HS-27A (cell line): Measurements from ENCODE around the gene RAB1A.
"Not testable (repeated sequence)": the region's sequence is repeated elsewhere in the genome, so short reads cannot be mapped to it uniquely, and the experiment has no call there.

Experiments used
- DNase-seq: peaks from one replicate; pipeline ENCODE4 v3.0.0-alpha.2; 2012; ENCODE audit warnings: low read depth, missing footprints

The RAB1A gene

DNA sequence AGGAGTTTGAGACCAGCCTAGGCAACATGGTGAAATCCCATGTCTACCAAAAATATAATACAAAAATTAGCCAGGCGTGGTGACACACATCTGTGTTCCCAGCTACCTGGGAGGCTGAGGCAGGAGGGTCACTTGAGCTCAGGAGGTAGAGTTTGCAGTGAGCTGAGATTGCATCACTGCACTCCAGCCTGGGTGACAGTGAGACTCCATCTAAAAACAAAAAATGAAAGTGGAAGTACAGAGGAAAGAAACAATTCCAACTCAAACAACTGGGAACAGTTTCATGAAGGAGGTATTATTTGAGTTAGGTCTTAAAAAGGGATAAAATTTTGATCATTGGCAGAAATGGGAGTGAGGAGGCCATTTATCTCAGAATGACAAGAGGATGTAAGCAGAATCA lies 6.3 kb upstream of the RAB1A start:
- DNase-seq = no peak

DNA sequence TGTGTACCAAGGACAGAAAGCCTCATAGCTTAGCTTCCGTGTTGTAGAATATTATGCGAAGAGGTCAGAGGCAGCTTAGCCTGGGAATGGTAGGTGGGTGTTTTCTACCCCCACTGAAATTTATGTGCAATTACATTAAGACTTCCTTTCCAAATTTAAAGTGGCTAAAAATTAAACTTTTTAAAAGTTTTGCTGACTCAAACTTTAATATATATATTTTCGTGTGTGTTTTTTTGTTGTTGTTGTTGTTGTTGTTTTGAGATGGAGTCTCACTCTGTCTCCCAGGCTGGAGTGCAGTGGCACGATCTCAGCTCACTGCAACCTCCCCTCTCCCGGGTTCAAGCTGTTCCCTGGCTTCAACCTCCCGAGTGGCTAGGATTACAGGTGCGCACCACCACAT lies 4.3 kb upstream of the RAB1A start:
- no peak for DNase-seq

DNA sequence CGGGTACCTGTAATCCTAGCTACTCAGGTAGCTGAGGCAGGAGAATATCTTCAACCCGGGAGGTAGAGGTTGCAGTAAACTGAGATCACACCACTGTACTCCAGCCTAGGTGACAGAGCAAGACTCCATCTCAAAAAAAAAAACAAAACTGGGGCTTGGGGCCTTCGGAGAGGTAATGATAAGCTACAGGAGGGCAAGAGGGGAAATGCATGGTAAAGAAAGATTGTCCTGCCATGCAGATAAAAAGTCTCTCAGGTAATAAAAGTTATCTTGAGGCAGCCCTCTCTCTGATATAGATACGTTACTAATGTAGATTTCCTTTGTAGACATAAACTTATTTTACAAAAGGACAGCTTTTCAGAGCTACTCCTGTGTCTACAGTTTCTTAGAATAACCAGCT lies 3.7 kb upstream of the RAB1A start:
- DNase-seq = no peak

DNA sequence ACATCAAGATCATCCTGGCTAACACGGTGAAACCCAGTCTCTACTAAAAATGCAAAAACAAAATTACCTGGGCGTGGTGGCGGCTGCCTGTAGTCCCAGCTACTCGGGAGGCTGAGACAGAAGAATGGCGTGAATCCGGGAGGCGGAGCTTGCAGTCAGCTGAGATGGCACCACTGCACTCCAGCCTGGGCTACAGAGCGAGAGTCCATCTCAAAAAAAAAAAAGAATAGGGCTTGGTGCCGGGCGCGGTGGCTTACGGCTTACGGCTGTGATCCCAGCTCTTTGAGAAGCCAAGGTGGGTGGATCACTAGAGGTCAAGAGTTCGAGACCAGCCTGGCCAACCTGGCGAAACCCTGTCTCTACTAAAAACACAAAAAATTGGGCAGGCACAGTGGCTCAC lies 3.0 kb upstream of the RAB1A start:
- DNase-seq = not testable (repeated sequence)

DNA sequence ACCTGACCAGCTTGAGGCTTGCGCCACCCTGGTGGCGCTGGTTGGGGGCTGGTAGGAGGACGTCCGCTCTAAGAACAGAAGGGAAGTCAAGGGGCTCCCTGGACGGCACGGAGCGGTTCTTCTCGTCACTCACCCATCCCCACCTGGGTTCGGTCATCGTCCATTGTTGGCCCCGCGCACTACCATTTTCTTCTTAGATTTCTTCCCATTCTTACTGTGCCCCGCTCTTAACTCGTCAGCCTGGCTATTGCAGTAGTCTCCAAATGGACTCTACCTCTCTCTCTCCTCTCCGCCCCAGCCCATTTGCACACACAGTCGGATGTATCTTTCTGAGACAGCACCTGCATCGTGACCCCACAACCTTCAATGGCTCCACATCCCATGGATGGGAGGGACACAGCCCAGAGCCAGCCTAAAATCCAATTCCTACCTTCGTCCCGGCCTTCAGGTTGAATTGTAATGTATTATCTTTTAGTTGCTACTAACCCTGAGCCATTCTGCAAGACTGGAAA lies 814 bp upstream of the RAB1A start:
- no peak for DNase-seq

DNA sequence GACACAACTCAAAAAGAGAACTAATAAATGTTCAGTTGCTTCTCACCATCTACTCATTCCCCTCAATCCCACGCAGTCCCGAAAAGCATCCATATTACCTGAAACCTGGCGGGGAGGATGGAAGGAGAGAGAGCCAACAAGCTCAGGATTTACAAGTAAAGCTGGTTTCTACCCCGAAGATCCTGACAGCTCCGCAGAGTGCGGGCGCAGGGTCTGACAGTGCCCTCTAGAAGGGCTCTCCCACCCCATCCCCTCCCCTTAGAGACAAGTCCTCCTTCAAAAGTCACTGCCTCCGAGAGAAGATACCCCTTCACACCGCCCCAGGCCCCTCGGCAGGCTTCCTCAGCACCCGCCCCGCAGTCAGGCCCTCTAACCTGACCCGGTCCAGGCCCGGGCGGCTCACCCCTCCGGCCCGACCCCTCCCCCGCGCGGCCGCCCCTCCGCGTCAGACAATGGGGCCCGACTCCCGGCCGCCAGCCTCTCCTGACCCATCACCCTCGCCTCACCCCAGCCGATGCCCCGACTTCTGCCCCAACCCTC lies 550 bp downstream of the RAB1A start:
- no peak for DNase-seq

DNA sequence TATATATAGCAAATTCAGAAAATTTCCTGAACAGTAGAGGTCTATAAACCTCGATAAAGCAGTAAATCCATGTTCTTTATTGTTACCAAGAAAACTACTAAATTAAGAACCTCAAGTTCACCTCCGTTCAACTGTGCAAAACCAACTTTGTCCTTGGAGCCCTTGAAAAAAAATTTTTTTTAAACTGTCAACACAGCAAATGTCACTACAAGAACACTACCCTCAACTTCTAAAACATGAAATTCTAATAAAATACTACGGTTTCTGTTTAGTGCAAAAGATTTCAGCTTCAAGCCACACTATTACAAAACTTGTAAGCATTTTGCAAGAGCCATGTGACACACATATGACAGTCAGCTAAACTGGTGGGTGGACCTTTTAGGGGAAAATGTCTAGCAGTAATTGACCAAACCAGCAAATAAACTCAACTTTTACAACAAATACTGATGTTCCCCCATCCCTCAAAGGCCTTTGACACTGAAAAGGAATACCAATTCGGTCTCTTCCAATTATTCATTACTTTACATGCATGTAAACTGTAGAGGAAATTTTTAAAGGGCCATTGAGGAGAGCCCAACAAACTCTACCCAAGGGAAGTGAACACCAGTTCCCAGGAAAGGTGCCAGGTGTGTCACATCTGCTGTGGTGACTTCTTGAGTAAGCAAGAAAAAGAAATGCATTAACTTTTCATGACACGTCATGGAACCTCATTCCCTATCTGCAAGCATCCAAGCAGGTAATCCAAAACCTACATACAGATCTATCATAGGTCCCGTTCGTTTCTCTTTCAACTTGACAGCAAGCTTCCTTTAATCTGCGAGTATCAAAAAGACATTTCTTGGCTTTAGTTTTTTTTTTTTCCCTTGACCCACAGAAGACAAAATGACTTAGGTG lies 1.4 kb downstream of the RAB1A start:
- no peak for DNase-seq

DNA sequence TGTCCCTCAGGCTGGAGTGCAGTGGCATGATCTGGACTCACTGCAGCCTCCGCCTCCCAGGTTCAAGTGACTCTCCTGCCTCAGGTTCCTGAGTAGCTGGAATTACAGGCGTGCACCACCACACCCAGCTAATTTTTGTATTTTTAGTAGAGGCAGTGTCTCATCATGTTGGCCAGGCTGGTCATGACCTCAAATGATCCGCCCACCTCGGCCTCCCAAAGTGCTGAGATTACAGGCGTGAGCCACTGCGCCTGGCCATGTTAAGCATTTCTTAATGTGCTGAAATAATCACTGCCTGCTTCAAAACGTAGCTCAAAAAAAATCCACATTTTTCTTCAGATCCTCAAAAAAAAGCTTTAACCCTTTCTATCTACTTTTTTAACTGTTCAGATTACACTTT lies 4.4 kb downstream of the RAB1A start:
- not testable (repeated sequence) for DNase-seq

DNA sequence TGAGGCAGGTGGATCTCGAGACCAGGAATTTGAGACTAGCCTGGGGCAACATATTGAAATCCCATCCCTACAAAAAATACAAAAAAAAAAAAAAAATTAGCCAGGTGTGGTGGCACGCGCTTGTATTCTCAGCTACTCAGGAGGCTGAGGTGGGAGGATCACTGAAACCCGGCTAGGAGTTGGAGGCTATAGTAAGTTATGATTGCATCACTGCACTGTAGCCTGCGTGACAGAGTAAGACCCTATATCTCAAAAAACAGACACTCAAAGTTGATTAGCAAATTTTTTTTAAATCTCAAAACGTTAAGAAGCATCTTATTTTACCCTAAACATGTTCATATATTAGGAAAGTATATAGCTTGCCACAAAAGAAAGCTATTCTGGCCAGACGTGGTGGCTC lies 7.6 kb downstream of the RAB1A start:
- DNase-seq = no peak

DNA sequence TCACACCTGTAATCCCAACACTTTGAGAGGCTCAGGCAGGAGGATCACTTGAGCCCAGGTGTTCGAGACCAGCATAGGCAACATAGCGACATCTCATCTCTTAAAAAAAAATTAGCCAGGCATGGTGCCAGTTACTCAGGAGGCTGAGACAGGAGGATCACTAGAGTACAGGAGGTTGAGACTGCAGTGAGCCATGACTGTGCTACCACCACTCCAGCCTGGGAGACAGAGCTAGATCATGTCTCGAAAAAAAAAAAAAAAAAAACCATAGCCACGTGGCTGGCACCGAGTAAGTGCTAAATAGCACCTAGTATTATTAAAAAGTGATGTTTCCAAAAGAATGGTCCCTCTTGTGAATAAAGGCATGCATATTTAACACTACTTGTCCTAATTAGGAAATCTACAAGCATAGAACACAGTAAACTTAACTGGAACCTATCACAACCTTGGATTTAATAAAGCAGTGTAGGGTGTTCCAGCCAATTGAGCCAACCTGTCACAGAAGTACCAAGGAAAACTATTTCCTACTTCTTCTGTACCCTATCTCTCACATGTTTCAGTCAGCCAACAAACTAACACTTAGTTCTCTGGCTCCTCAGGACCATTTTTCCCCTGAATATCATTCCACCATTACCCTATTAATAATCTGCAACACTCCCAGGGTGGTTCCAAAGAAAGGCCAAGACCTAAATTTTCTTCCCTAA lies 8.8 kb downstream of the RAB1A start:
- no peak for DNase-seq

DNA sequence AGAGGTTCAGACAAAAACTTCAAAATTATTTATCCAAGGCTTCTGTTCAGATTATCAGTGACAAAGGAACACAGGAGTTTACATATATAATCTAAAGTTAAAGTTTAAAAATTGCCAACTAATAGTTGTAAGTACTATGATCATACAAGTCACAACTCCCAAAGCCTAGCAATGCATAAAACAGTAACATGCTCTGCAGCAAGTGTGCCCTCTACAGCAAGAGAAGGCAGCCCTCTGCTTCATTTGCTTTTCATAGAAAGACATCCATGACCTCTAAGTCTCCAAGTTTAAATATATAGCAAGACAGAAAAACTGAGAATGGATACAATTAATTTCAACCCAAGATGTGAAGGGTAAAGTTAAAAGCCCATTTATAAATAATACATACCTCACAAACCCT lies 13.3 kb downstream of the RAB1A start:
- DNase-seq = no peak

DNA sequence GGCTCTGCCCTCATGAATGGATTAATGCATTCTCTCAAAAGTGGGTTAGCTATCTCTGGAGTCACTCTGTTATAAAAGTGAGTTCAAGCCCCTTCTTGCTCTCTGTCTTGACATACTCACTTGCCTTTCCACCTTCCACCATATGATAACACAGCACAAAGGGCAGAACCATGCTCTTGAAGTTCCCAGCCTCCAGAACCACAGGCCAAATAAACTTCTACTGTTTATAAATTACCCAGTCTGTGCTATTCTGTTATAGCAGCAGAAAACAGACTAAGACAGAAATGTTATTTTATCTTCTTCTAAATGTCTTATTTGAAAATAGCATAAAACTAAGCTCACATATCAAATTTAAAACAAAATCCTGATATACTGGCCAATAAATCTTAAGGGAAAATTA lies 15.0 kb downstream of the RAB1A start:
- DNase-seq = no peak

DNA sequence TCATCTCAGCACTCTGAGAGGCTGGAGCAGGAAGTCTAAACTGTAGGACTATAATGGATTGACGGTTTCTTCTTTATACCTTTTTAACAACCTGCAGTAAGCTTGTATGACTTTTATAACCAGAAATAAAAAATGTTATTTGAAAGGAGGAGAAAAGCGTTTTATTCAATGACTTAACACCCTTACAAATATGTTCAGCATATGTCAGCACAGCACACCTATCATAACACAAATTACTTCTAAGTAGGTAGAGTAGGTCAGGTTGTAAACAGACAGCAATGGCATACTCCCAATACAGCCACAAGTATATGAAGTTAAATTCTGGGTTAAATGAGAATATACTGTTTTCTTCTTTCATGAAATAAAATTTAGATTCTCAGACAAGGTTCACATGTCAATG lies 16.1 kb downstream of the RAB1A start:
- no peak for DNase-seq

DNA sequence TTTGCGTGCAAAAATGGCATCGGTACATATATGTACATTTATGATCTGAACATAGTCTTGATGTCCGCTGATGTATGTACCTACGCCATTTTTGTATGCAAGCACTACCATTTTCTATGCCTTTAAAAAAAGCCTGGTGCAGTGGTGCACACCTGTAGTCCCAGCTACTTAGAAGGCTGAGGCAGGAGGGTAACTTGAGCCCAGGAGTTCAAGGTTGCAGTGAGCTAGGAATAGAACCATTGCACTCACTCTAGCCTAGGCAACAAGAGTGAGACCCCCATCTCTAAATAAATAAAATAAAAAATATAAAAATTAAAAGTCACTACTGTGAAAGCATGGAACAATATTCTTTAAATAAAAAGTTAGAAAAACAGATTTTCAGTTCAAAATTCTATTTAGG lies 16.7 kb downstream of the RAB1A start:
- no peak for DNase-seq

DNA sequence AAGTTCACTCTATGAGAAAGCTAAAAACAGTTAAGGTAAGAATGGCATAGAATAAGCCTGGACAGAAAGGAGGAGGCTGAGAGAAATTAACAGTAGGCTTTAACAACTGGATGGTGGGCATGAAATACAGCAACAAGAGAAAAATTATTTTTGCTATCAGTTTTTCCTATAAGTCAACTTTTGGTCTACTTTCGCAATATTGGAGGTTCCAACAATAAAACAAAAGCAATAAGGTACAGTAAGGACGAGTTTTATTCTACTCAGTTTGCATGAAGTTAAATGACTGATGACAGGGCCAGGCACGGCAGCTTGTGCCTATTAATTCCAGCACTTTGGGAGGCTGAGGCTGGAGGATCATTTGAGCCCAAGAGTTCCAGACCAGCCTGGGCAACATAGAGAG lies 17.3 kb downstream of the RAB1A start:
- no peak for DNase-seq

DNA sequence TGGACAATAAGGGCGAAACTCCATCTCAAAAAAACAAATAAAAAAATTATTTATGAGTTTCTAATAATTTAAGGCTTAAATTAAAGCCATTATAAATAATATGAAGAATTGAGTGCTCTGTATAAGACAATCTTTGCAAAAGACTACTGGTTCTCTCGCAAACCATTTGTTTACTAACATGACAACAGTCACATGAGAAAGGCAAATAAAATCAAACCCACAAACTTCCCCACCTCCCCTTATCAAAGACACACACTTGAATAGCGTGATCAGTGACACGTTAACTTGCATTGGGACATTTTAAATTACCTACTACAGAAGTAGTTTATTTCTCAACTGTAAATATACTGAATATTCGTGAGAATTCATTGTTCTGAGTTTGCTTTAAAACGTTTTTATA lies 21.1 kb downstream of the RAB1A start:
- no peak for DNase-seq

DNA sequence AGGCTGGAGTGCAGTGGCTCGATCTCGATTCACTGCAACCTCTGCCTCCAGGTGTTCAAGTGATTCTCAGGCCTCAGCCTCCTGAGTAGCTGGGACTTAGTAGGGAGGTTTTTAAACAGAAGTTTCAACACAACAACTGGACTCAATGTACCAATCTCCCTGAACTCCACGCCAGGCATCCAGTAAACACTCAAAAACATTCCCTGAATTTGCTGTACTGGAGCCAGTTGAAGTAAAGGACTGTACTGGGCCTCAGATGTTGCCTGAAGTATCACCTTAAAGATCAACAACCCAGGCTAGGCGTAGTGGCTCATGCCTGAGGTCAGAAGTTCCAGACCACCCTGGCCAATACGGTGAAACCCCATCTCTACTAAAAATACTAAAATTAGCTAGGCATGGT lies 22.4 kb downstream of the RAB1A start:
- DNase-seq = no peak

DNA sequence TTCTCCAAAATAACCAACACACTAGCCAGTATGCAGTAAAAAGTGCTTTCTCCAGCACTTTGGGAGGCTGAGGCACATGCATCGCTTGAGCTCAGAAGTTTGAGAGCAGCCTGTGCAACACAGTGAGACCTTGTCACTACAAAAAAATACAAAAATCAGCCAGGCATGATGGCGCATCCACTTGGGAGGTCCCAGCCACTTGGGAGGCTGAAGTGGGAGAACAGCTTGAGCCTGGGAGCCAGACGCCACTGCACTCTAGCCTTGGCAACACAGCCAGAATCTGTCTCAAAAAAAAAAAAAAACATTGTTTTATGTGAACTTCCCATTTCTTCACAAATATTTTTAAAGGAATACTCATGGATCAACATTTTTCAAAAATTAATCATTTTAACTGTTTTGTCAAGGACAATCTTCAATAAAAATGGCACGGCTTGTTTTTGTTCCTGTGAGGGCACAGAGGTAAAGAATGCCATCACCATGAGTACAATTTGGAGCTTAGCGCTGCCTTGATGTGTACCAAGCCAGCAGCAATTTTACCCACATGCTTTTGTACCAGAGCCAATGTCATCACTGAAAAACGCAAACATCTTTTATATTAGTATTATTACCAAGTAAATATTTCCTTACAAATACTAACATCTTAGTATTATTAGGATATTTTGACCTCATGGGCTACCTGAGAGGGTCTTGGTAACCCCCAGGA lies 26.7 kb downstream of the RAB1A start:
- DNase-seq = peak; percentile 42

DNA sequence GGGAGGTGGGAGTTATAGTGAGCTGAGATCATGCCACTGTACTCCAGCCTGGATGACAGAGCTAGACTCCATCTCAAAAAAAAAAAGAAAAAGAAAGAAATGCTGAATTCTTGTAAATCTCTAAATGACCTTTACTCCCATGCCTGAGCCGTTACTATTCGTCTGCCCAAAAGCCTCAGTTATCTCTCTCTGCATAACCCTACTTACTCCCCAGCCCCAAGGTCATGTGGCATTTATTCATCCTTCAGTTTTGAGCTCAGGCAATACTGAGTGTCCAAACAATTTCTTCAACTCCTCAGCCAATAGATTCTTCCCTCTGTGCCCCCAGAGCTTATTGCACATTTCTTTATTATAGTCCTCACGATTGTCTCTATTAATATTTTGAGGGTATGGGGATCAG lies 28.8 kb downstream of the RAB1A start:
- DNase-seq = no peak

DNA sequence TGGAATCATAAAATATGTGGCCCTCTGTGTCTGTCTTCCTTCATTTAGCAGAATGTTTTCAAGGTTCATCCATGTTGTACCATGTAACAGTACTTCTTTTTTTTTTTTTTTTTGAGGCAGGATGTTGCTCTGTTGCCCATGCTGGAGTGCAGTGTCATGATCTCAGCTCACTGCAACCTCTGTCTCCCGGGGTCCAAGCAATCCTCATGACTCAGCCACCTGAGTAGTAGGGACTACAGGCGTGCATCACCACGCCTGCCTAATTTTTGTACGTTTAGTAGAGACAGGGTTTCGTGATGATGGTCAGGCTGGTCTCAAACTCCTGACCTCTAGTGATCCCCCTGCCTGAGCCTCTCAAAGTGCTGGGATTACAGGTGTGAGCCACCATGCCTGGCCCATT lies 31.2 kb downstream of the RAB1A start:
- DNase-seq = no peak

DNA sequence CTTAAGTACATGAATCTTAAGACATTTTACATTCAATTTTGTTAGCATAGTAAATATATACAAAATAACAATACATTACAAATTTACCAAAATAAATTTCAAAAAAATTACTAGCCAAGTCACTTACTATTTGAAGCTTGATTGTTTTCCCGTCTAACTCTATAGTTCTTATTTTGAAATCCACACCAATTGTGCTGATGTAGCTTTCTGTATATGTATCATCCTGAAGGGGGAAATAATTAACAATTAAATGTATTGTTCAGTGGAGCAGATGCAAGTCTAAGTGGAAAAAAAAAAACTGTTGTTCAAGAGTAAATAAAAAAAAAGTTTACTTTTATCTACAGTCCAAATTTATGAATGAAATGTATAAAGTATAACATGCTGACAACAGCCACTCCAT lies 32.1 kb downstream of the RAB1A start:
- DNase-seq = no peak

DNA sequence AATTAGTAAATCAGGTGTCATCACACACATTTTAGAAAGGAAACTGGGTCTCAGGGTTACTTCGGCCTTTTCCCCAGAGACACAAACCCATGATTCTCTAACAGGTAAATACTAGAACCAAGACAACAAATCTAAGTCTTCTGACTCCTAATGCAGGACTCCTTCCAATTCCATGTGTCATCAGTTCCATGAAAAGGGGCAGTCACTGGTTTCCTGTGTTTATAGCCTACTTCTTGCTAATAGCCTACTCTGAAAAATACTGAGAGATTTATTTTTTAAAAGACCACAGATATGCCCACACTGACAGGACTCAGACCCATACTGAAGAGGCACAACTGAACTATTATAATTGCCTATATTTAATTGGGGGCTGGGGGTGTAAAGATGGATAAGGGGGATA lies 33.0 kb downstream of the RAB1A start:
- no peak for DNase-seq

DNA sequence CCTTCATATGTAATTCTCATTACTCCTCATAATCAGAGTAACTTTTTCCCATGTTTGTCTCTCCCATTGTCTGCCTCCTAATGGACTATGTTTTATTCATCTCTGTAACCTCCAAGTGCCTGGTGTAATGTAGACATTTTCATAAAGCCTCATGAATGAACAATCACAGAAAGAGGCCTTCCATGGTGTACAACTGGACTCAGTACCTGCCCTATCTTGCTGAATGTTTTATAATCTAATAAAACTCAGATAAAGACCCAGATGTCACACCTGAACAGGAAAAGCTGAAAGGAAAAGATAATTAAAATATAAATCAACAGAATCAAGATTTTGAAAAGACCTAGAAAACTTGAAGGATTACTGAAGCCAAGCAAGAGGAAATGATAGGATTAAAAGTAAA lies 36.7 kb downstream of the RAB1A start:
- no peak for DNase-seq
